Measurements from ENCODE around the gene ANKDD1B. TPM values are rescaled to one million over a fixed set of nuclear protein-coding genes. Genes with fewer than 3 reads are reported as not detected.

ANKDD1B gene
- total RNA-seq, 1 donor from 2014 or later, result 0.48 TPM

- intact Hi-C loops (cut with micrococcal nuclease), result no loop called here
- no peak for DNase-seq (ENCODE audit: low spot score)
- Mint-ChIP-seq H3K9me3 (no peaks in the 10 kb centered on the region), H3K36me3 (ENCODE audit: low read depth) (no peaks in the 10 kb centered on the region), H3K4me3 (ENCODE audit: low read depth) (no peak overlapping the region), H3K27me3 (ENCODE audit: low read depth) (no peaks in the 10 kb centered on the region), H3K4me1 (ENCODE audit: low read depth) (peaks cover 2% of the 10 kb centered on the region), H3K27ac (no peak overlapping the region)
Measured at GRCh38 chr5:75620184-75620959, 9.1 kb downstream of the ANKDD1B start.

- Mint-ChIP-seq H3K9me3 (no peaks in the 10 kb centered on the region), H3K4me1 (ENCODE audit: low read depth) (peaks cover 2% of the 10 kb centered on the region), H3K4me3 (ENCODE audit: low read depth) (no peak overlapping the region), H3K27me3 (ENCODE audit: low read depth) (no peaks in the 10 kb centered on the region), H3K27ac (no peak overlapping the region), H3K36me3 (ENCODE audit: low read depth) (no peaks in the 10 kb centered on the region)
- no peak for DNase-seq (ENCODE audit: low spot score)
- intact Hi-C loops (cut with micrococcal nuclease), result no loop called here
Measured at GRCh38 chr5:75622564-75622963, 11.3 kb downstream of the ANKDD1B start.

GRCh38 chr5:75623846-75624245, 12.6 kb downstream of the ANKDD1B start:
- intact Hi-C loops (cut with micrococcal nuclease), result no loop called here
- Mint-ChIP-seq H3K36me3 (ENCODE audit: low read depth) (no peaks in the 10 kb centered on the region), H3K9me3 (no peaks in the 10 kb centered on the region), H3K4me1 (ENCODE audit: low read depth) (peaks cover 2% of the 10 kb centered on the region), H3K4me3 (ENCODE audit: low read depth) (no peak overlapping the region), H3K27me3 (ENCODE audit: low read depth) (no peaks in the 10 kb centered on the region), H3K27ac (no peak overlapping the region)
- no peak for DNase-seq (ENCODE audit: low spot score)

- intact Hi-C loops (cut with micrococcal nuclease), result no loop called here
- Mint-ChIP-seq H3K9me3 (no peaks in the 10 kb centered on the region), H3K4me3 (ENCODE audit: low read depth) (no peak overlapping the region), H3K4me1 (ENCODE audit: low read depth) (no peaks in the 10 kb centered on the region), H3K27me3 (ENCODE audit: low read depth) (no peaks in the 10 kb centered on the region), H3K27ac (no peak overlapping the region), H3K36me3 (ENCODE audit: low read depth) (no peaks in the 10 kb centered on the region)
- no peak for DNase-seq (ENCODE audit: low spot score)
Measured at GRCh38 chr5:75626959-75627358, 15.7 kb downstream of the ANKDD1B start.

GRCh38 chr5:75627801-75628200, 16.5 kb downstream of the ANKDD1B start:
- Mint-ChIP-seq H3K4me1 (ENCODE audit: low read depth) (no peaks in the 10 kb centered on the region), H3K36me3 (ENCODE audit: low read depth) (no peaks in the 10 kb centered on the region), H3K4me3 (ENCODE audit: low read depth) (no peak overlapping the region), H3K27ac (no peak overlapping the region), H3K9me3 (no peaks in the 10 kb centered on the region), H3K27me3 (ENCODE audit: low read depth) (no peaks in the 10 kb centered on the region)
- intact Hi-C loops (cut with micrococcal nuclease), result no loop called here
- DNase-seq (ENCODE audit: low spot score), result no peak

GRCh38 chr5:75630875-75631274, 19.6 kb downstream of the ANKDD1B start:
- no peaks in the 10 kb centered on the region for H3K9me3 Mint-ChIP-seq
- no peaks in the 10 kb centered on the region for H3K27me3 Mint-ChIP-seq (ENCODE audit: low read depth)
- no peaks in the 10 kb centered on the region for H3K36me3 Mint-ChIP-seq (ENCODE audit: low read depth)
- H3K27ac Mint-ChIP-seq, result no peak overlapping the region
- H3K4me1 Mint-ChIP-seq (ENCODE audit: low read depth), result peaks cover 5% of the 10 kb centered on the region
- H3K4me3 Mint-ChIP-seq (ENCODE audit: low read depth), result no peak overlapping the region
- intact Hi-C loops (cut with micrococcal nuclease), result no loop called here
- DNase-seq (ENCODE audit: low spot score), result no peak

- no peaks in the 10 kb centered on the region for H3K9me3 Mint-ChIP-seq
- H3K27ac Mint-ChIP-seq, result no peak overlapping the region
- DNase-seq (ENCODE audit: low spot score), result no peak
- H3K27me3 Mint-ChIP-seq (ENCODE audit: low read depth), result no peaks in the 10 kb centered on the region
- no peaks in the 10 kb centered on the region for H3K36me3 Mint-ChIP-seq (ENCODE audit: low read depth)
- H3K4me3 Mint-ChIP-seq (ENCODE audit: low read depth), result no peak overlapping the region
- intact Hi-C loops (cut with micrococcal nuclease), result no loop called here
- H3K4me1 Mint-ChIP-seq (ENCODE audit: low read depth), result peaks cover 5% of the 10 kb centered on the region
Measured at GRCh38 chr5:75632321-75632720, 21.1 kb downstream of the ANKDD1B start.

- Mint-ChIP-seq H3K4me3 (ENCODE audit: low read depth) (no peak overlapping the region), H3K9me3 (no peaks in the 10 kb centered on the region), H3K27me3 (ENCODE audit: low read depth) (no peaks in the 10 kb centered on the region), H3K27ac (no peak overlapping the region), H3K4me1 (ENCODE audit: low read depth) (peaks cover 6% of the 10 kb centered on the region), H3K36me3 (ENCODE audit: low read depth) (no peaks in the 10 kb centered on the region)
- no peak for DNase-seq (ENCODE audit: low spot score)
- intact Hi-C loops (cut with micrococcal nuclease), result no loop called here
Measured at GRCh38 chr5:75637949-75638348, 26.7 kb downstream of the ANKDD1B start.

GRCh38 chr5:75639535-75640311, 28.5 kb downstream of the ANKDD1B start:
- Mint-ChIP-seq H3K36me3 (ENCODE audit: low read depth) (no peaks in the 10 kb centered on the region), H3K9me3 (no peaks in the 10 kb centered on the region), H3K27ac (no peak overlapping the region), H3K4me3 (ENCODE audit: low read depth) (no peak overlapping the region), H3K27me3 (ENCODE audit: low read depth) (no peaks in the 10 kb centered on the region), H3K4me1 (ENCODE audit: low read depth) (peaks cover 1% of the 10 kb centered on the region)
- no peak for DNase-seq (ENCODE audit: low spot score)
- intact Hi-C loops (cut with micrococcal nuclease), result no loop called here

- Mint-ChIP-seq H3K27ac (no peak overlapping the region), H3K27me3 (ENCODE audit: low read depth) (no peaks in the 10 kb centered on the region), H3K4me1 (ENCODE audit: low read depth) (peaks cover 1% of the 10 kb centered on the region), H3K9me3 (no peaks in the 10 kb centered on the region), H3K4me3 (ENCODE audit: low read depth) (no peak overlapping the region), H3K36me3 (ENCODE audit: low read depth) (no peaks in the 10 kb centered on the region)
- intact Hi-C loops (cut with micrococcal nuclease), result no loop called here
- no peak for DNase-seq (ENCODE audit: low spot score)
Measured at GRCh38 chr5:75640395-75640794, 29.1 kb downstream of the ANKDD1B start.

- Mint-ChIP-seq H3K4me3 (ENCODE audit: low read depth) (no peak overlapping the region), H3K4me1 (ENCODE audit: low read depth) (peaks cover 1% of the 10 kb centered on the region), H3K9me3 (no peaks in the 10 kb centered on the region), H3K27ac (no peak overlapping the region), H3K36me3 (ENCODE audit: low read depth) (no peaks in the 10 kb centered on the region), H3K27me3 (ENCODE audit: low read depth) (no peaks in the 10 kb centered on the region)
- intact Hi-C loops (cut with micrococcal nuclease), result no loop called here
- no peak for DNase-seq (ENCODE audit: low spot score)
Measured at GRCh38 chr5:75640826-75641225, 29.6 kb downstream of the ANKDD1B start.

- Mint-ChIP-seq H3K9me3 (peaks cover 4% of the 10 kb centered on the region), H3K36me3 (ENCODE audit: low read depth) (no peaks in the 10 kb centered on the region), H3K4me3 (ENCODE audit: low read depth) (no peak overlapping the region), H3K27me3 (ENCODE audit: low read depth) (no peaks in the 10 kb centered on the region), H3K27ac (no peak overlapping the region), H3K4me1 (ENCODE audit: low read depth) (peaks cover 4% of the 10 kb centered on the region)
- no peak for DNase-seq (ENCODE audit: low spot score)
- intact Hi-C loops (cut with micrococcal nuclease), result no loop called here
Measured at GRCh38 chr5:75648712-75649111, 37.5 kb downstream of the ANKDD1B start.

- Mint-ChIP-seq H3K4me3 (ENCODE audit: low read depth) (no peak overlapping the region), H3K9me3 (peaks cover 4% of the 10 kb centered on the region), H3K36me3 (ENCODE audit: low read depth) (no peaks in the 10 kb centered on the region), H3K27me3 (ENCODE audit: low read depth) (no peaks in the 10 kb centered on the region), H3K27ac (no peak overlapping the region), H3K4me1 (ENCODE audit: low read depth) (peaks cover 4% of the 10 kb centered on the region)
- intact Hi-C loops (cut with micrococcal nuclease), result no loop called here
- DNase-seq (ENCODE audit: low spot score), result no peak
Measured at GRCh38 chr5:75651575-75652238, 40.5 kb downstream of the ANKDD1B start.

All from activated T-helper 2 cell treated with anti-CD3 and anti-CD28 coated beads, Interferon-gamma antibody, Interleukin-2, Interleukin-4, amounts not matched to agents 10 μg/mL and 5 μg/mL and 100 μg/mL, durations not matched to agents 14 hours and 24 hours and 36 hours (primary cell).